ENCODE data around the gene TRAPPC10. TPM values are rescaled to one million over a fixed set of nuclear protein-coding genes. Genes with fewer than 3 reads are reported as not detected.

TRAPPC10 gene
- total and polyA plus RNA-seq, 9 of the 15 experiments (the other 6 are each of a cell fraction or from before 2014, with no cell fraction given) = 1.1 to 33.8 (median 24.3) TPM

GRCh38 chr21:44071359-44072104 is 59.4 kb downstream of the TRAPPC10 start:
- Histone ChIP-seq H3K4me2 (ENCODE audit: insufficient read depth, low read length) (no peak overlapping the region), H3K79me2 (ENCODE audit: control insufficient read depth, insufficient read depth, low read length) (peaks cover 10% of the 10 kb centered on the region; the same call in 2 of the 3 replicates), H3K9me1 (ENCODE audit: control insufficient read depth, insufficient read depth, low read length) (peaks cover 2% of the 10 kb centered on the region), H3K27me3 (ENCODE audit: control insufficient read depth in 2 of 2, insufficient read depth in 2 of 2, low read length in 2 of 2) (no peaks in the 10 kb centered on the region), H3K9me3 (replicated peaks; ENCODE audit: control insufficient read depth, insufficient read depth, low read depth, low read length) (no peaks in the 10 kb centered on the region), H3K4me3 (no peak overlapping the region), H3K9ac (ENCODE audit: insufficient read depth in 1 of 2, low read depth in 2 of 2, low read length in 2 of 2) (no peak overlapping the region), H4K20me1 (replicated peaks; ENCODE audit: control insufficient read depth, insufficient read depth, low read length) (0 out of 2 replicates have a peak, but pooled peaks cover 10% of the 10 kb centered on the region), H3K4me1 (replicated peaks in 1 of 2; ENCODE audit: control insufficient read depth in 2 of 2, insufficient read depth in 2 of 2, low read length in 2 of 2) (peaks cover 0 to 6% of the 10 kb centered on the region in 2 experiments; a peak in 1 of 5 replicates), H3K27ac (ENCODE audit: extremely low read depth, low read depth, low read length) (no peak overlapping the region), H3K36me3 (ENCODE audit: control insufficient read depth, insufficient read depth, low read length) (peaks cover 90% of the 10 kb centered on the region), H2AFZ (ENCODE audit: low read depth, low read length) (no peak overlapping the region)
- BruUV-seq (replicated peaks) = no TSS peak
- TF ChIP-seq NEUROD1 (IDR thresholded peaks at IDR 0.05; ENCODE audit: borderline replicate concordance, low read depth, low read length, partially characterized antibody) = no peak
- TF ChIP-seq EGR1 (conservative IDR thresholded peaks at IDR 0.05) = peak; percentile 52
- TF ChIP-seq MNT (conservative IDR thresholded peaks at IDR 0.05) = no peak
- TF ChIP-seq CTCF (IDR thresholded peaks at IDR 0.05 in 2 of 3, conservative IDR thresholded peaks at IDR 0.05 in 1 of 3; ENCODE audit: insufficient read depth in 2 of 3, low read depth in 1 of 3, low read length in 3 of 3) = peak in 1 of 3 experiments; percentile 37; a peak in 3 of 6 replicates
- ChIA-PET POLR2A (interaction anchor here (0.5 to 3.5 kb wide), 4 partner anchors 11 to 367 kb away, joined by 4 to 14 read pairs (median 4); no protein-coding TSS in a partner anchor), CTCF (ENCODE audit: low intra/inter-chr PET ratio) (no interaction called here)
- DNase-seq (ENCODE audit: extremely low read depth in 1 of 4, low spot score in 3 of 4) (no peak), ATAC-seq (peak; percentile 66), FAIRE-seq (no peak)
- intact Hi-C loops (cut with micrococcal nuclease) (no loop called here), in situ Hi-C loops (cut with MboI) (no loop called here)
- WGBS (ENCODE audit: insufficient coverage, low coverage, missing lambda C conversion rate) = 91% methylated on average over 15 of the region's 15 CpGs

Data from K562 (cell line).